Glomerular visceral epithelial cell (primary cell): Measurements from ENCODE around the gene ACTN2.

Experiments used
- DNase-seq: peaks from one replicate; pipeline ENCODE4 v3.0.0-alpha.2; 2016; ENCODE audit errors: extremely low spot score

ACTN2 gene

GRCh38 chr1:236774926-236775325, 88.6 kb downstream of the ACTN2 start:
- DNase-seq = no peak

GRCh38 chr1:236779312-236779711, 93.0 kb downstream of the ACTN2 start:
- no peak for DNase-seq

- DNase-seq = no peak
Measured at GRCh38 chr1:236785477-236785876, 99.2 kb downstream of the ACTN2 start.

- DNase-seq = no peak
Measured at GRCh38 chr1:236786453-236786852, 100.2 kb downstream of the ACTN2 start.

GRCh38 chr1:236794585-236795034, 108.3 kb downstream of the ACTN2 start:
- DNase-seq = no peak

GRCh38 chr1:236795035-236795756, 108.9 kb downstream of the ACTN2 start, which contains the start of gene MTR:
Gene MTR (plus strand): TSS chr1:236795292. CDS start chr1:236795704, 412 bp downstream.
- peak; percentile 99 for DNase-seq

GRCh38 chr1:236795757-236796667, 109.7 kb downstream of the ACTN2 start:
- peak; percentile 37 for DNase-seq

- DNase-seq = no peak
Measured at GRCh38 chr1:236799001-236799400, 112.7 kb downstream of the ACTN2 start.

GRCh38 chr1:236800002-236800620, 113.8 kb downstream of the ACTN2 start:
- peak; percentile 10 for DNase-seq

- no peak for DNase-seq
Measured at GRCh38 chr1:236800623-236801022, 114.3 kb downstream of the ACTN2 start.

GRCh38 chr1:236802264-236802663, 116.0 kb downstream of the ACTN2 start:
- no peak for DNase-seq

- no peak for DNase-seq
Measured at GRCh38 chr1:236806634-236807033, 120.3 kb downstream of the ACTN2 start.

GRCh38 chr1:236808005-236808404, 121.7 kb downstream of the ACTN2 start:
- no peak for DNase-seq

- no peak for DNase-seq
Measured at GRCh38 chr1:236808564-236809130, 122.3 kb downstream of the ACTN2 start.

GRCh38 chr1:236809148-236809547, 122.8 kb downstream of the ACTN2 start:
- DNase-seq = no peak

GRCh38 chr1:236810018-236810417, 123.7 kb downstream of the ACTN2 start:
- no peak for DNase-seq

GRCh38 chr1:236812334-236813030, 126.2 kb downstream of the ACTN2 start:
- DNase-seq = no peak
